ENCODE results near the gene BROX.

BROX gene

DNA sequence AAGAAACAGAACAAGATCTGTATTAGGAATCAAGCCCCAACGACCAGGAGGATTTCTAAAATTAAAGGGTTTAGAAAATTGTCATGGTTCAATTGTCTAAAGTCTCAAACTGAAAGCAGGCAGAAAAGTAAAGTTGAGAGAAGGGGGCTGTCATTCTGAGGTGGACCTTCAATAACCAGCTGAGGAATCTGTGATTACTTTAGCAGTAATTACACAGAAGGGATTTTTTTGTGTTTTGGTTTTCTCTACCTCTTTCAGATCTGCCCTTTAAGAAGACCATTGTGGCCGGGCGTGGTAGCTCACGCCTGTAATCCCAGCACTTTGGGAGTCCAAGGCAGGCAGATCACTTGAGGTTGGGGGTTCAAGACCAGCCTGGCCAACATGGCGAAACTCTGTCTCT is 17.4 kb upstream of the BROX start:
- TF ChIP-seq CTCF (IDR thresholded peaks at IDR 0.05; ENCODE audit: extremely low read depth, missing control alignments) = no peak

GRCh38 chr1:222696741-222697140 is 15.6 kb upstream of the BROX start:
- no peak for TF ChIP-seq CTCF (IDR thresholded peaks at IDR 0.05; ENCODE audit: extremely low read depth, missing control alignments)
- no peak for DNase-seq (ENCODE audit: low spot score)

More for the DNA sequence above, 17.4 kb upstream of the BROX start:
- peak; percentile 10 for DNase-seq (ENCODE audit: low spot score)

- no peak for TF ChIP-seq CTCF (IDR thresholded peaks at IDR 0.05; ENCODE audit: extremely low read depth, missing control alignments)
- DNase-seq (ENCODE audit: low spot score) = no peak
These were observed 15.2 kb upstream of the BROX start for GRCh38 chr1:222697203-222697602.

- no peak for TF ChIP-seq CTCF (IDR thresholded peaks at IDR 0.05; ENCODE audit: extremely low read depth, missing control alignments)
- no peak for DNase-seq (ENCODE audit: low spot score)
These were observed 14.5 kb upstream of the BROX start for GRCh38 chr1:222697826-222698225.

- DNase-seq (ENCODE audit: low spot score) = no peak
- no peak for TF ChIP-seq CTCF (IDR thresholded peaks at IDR 0.05; ENCODE audit: extremely low read depth, missing control alignments)
These were observed 10.2 kb upstream of the BROX start for GRCh38 chr1:222702210-222702609.

DNA sequence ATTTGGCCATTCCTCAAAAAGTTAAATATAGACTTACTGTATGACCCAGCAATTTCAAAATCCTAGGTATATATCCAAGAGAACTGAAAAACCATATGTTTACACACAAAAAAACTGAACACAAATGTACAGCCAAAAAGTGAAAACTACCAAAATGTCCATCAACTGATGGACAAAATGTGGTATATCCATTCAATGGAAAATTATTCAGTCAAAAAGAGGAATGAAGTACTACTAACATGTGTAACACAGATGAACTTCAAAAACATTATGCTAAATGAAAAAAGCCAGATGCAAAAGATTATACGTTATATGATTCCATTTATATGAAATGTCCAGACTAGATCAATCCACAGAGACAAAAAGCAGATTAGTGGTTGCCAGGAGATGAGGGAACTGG is 8.1 kb upstream of the BROX start:
- DNase-seq (ENCODE audit: low spot score) = no peak
- TF ChIP-seq CTCF (IDR thresholded peaks at IDR 0.05; ENCODE audit: extremely low read depth, missing control alignments) = no peak

DNA sequence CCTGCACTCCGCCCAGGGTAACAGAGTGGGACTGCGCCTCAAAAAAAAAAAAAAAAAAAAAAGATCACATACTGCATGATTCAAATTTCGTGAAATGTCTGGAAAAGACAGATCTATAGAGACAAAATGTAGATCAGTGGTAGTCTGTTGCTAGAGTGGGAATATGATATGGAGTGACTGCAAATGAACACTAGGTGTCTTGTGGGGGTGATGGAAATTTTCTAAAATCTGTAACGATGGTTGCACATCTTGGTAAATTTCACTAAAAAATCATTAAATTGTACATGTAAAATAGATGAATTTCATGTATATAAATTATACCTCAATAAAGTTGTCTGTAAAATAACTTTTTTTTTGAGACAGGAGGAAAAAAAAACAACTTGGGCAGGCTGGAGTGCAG is 5.5 kb upstream of the BROX start:
- no peak for TF ChIP-seq CTCF (IDR thresholded peaks at IDR 0.05; ENCODE audit: extremely low read depth, missing control alignments)
- no peak for DNase-seq (ENCODE audit: low spot score)
